Tibial nerve (tissue), 4 donors: ENCODE data around the gene DAD1. TPM values are rescaled to one million over a fixed set of nuclear protein-coding genes. Genes with fewer than 3 reads are reported as not detected.
A peak's percentile ranks its signal among the peaks of the same experiment; 100 is the strongest.

Experiments used
- DNase-seq, 2 donors: peaks; one replicate each; pipeline ENCODE4 v3.0.0-alpha.2; 2019; ENCODE audit warnings: low spot score in 2 of 2
- H3K27ac ChIP-seq, 4 donors: fragments of 200-600 bp; sonication (generic) in 3 of 4; one replicate each; pipeline ENCODE4 v1.5.1; 2017 to 2019; ENCODE audit warnings: mild to moderate bottlenecking in 1 of 4
- H3K27me3 ChIP-seq, 2 donors: fragments of 200-600 bp; sonication (generic) in 1 of 2; one replicate each; pipeline versions ENCODE4 v1.5.1 to v1.6.0; 2017 to 2019
- H3K36me3 ChIP-seq, 3 donors: fragments of 200-600 bp; sonication (generic); one replicate each; pipeline ENCODE4 v1.5.1; 2018 to 2019
- H3K4me1 ChIP-seq, 4 donors: fragments of 200-600 bp; sonication (generic) in 3 of 4; one replicate each; pipeline ENCODE4 v1.5.1; 2017 to 2019
- H3K4me3 ChIP-seq, 4 donors: fragments of 200-600 bp; sonication (generic) in 3 of 4; one replicate each; pipeline ENCODE4 v1.5.1; 2017 to 2019; ENCODE audit warnings: mild to moderate bottlenecking in 1 of 4, moderate library complexity in 1 of 4
- H3K9me3 ChIP-seq, 4 donors: fragments of 200-600 bp; sonication (generic) in 3 of 4; one replicate each; pipeline ENCODE4 v1.5.1; 2017 to 2019
- EP300 ChIP-seq, 2 donors: sonication (generic); formaldehyde crosslinking; IDR thresholded peaks; one replicate each; pipeline ENCODE4 v1.6.1; 2017; ENCODE audit warnings: antibody characterized with exemption in 2 of 2, mild to moderate bottlenecking in 1 of 2
- POLR2A ChIP-seq, 2 donors: fragments of 450-650 bp; IDR thresholded peaks; one replicate each; pipeline ENCODE4 v1.6.1; 2017; ENCODE audit warnings: antibody characterized with exemption in 2 of 2, mild to moderate bottlenecking in 2 of 2, moderate library complexity in 2 of 2
- WGBS, 2 donors: methylation state at CpG; one replicate each; pipeline ENCODE4 v1.1.5; 2018; 5-methylcytosine and 5-hydroxymethylcytosine counted together
- total RNA-seq, 4 donors: library from RNA; depleted of rRNA; stranded (reverse); fragments of >200 nt; gene quantifications; one replicate each; pipeline ENCODE4 v1.1.0, GENCODE V29; 2016
- TF ChIP-seq, protein P1 (sequence below), 5 experiments: fragments of 200-600 bp in 3 of 5; fragments of 450-650 bp in 2 of 5; sonication (generic) in 3 of 5; IDR thresholded peaks; one replicate each; pipeline ENCODE4 v1.5.1; 2016 to 2019; ENCODE audit warnings: antibody characterized with exemption in 5 of 5, mild to moderate bottlenecking in 3 of 5, moderate library complexity in 2 of 5

The DAD1 gene
- total RNA-seq, 4 donors from 2014 or later, result 128 to 254 (median 198) TPM

DNA sequence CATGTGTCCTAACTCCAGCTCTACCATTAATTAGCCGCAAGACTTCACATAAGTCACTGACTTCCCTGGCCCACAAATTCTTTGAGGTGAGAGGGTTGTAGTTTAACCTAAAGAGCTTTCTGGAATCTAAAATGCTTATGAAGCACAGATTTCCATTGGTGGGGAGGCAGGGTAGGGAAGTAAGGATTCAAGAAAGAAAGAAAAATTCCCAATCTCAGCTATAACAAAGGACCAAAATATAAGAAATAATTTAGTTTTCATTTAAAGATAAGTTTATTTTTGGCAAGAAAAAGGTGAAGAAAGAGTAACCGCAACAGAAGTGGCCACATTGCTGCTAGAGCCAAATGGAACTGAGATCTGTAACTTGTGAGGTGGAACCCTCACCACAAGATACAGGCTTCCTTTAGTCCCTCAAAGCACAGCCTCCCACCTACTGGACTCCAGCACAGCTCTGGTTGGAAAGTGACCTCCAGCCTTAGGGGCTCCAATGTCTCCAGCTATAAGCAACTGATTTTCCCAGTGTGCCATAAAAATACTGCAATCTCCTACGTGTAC is 23.6 kb downstream of the DAD1 start:
- Histone ChIP-seq H3K4me1 (peaks cover 0 to 53% (median 11%) of the 10 kb centered on the region in 4 donors), H3K27me3 (no peaks in the 10 kb centered on the region), H3K36me3 (peaks cover 0 to 19% (median 3%) of the 10 kb centered on the region in 3 donors), H3K4me3 (no peak overlapping the region), H3K9me3 (no peaks in the 10 kb centered on the region), H3K27ac (peak overlapping the region in 1 of 4 donors; percentile 72)
- DNase-seq, result no peak
- TF ChIP-seq, protein P1, sequence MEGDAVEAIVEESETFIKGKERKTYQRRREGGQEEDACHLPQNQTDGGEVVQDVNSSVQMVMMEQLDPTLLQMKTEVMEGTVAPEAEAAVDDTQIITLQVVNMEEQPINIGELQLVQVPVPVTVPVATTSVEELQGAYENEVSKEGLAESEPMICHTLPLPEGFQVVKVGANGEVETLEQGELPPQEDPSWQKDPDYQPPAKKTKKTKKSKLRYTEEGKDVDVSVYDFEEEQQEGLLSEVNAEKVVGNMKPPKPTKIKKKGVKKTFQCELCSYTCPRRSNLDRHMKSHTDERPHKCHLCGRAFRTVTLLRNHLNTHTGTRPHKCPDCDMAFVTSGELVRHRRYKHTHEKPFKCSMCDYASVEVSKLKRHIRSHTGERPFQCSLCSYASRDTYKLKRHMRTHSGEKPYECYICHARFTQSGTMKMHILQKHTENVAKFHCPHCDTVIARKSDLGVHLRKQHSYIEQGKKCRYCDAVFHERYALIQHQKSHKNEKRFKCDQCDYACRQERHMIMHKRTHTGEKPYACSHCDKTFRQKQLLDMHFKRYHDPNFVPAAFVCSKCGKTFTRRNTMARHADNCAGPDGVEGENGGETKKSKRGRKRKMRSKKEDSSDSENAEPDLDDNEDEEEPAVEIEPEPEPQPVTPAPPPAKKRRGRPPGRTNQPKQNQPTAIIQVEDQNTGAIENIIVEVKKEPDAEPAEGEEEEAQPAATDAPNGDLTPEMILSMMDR (IDR thresholded peaks at IDR 0.05), result no peak
- TF ChIP-seq EP300 (IDR thresholded peaks at IDR 0.05) (no peak), POLR2A (IDR thresholded peaks at IDR 0.05) (no peak)
- 75 to 86% methylated on average over 3 of the region's 3 CpGs for WGBS, 2 donors

- Histone ChIP-seq H3K36me3 (peaks cover 0 to 19% (median 3%) of the 10 kb centered on the region in 3 donors), H3K27me3 (no peaks in the 10 kb centered on the region), H3K9me3 (no peaks in the 10 kb centered on the region), H3K27ac (peak overlapping the region in 1 of 4 donors; percentile 40), H3K4me3 (no peak overlapping the region), H3K4me1 (peaks cover 0 to 54% (median 9%) of the 10 kb centered on the region in 4 donors)
- DNase-seq, result no peak
- no peak for TF ChIP-seq EP300 (IDR thresholded peaks at IDR 0.05)
- TF ChIP-seq, protein P1 (IDR thresholded peaks at IDR 0.05), result no peak
- TF ChIP-seq POLR2A (IDR thresholded peaks at IDR 0.05), result no peak
- WGBS, 2 donors, result 75 to 83% methylated on average over 1 of the region's 1 CpG
Measured at GRCh38 chr14:22564463-22564862, 24.6 kb downstream of the DAD1 start.

DNA sequence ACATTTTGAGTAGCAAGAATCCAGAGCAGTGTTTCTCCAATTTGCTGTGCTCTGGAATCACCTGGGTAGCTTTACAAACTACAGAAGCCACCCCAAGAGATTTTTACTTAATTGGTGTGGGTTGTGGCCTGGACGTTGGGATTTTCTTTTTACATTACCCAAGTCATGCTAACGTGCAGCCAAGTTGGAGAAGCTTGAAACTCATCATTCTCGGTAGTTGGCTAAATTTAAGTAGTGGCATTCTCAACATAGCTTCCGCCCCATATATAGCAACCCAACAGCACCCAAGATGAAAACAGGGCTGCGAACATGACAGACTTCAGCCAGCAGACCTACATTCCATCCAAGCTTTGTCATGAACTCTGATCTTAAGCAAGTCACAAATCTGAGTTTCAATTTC is 25.0 kb downstream of the DAD1 start:
- H3K4me3 ChIP-seq, result no peak overlapping the region
- no peaks in the 10 kb centered on the region for H3K27me3 ChIP-seq
- peak overlapping the region in 1 of 4 donors; percentile 40 for H3K27ac ChIP-seq
- DNase-seq, result no peak
- H3K4me1 ChIP-seq, result peaks cover 0 to 51% (median 10%) of the 10 kb centered on the region in 4 donors
- no peaks in the 10 kb centered on the region for H3K9me3 ChIP-seq
- WGBS, 2 donors, result 80 to 87% methylated on average over 5 of the region's 5 CpGs
- TF ChIP-seq EP300 (IDR thresholded peaks at IDR 0.05) (no peak), POLR2A (IDR thresholded peaks at IDR 0.05) (no peak)
- TF ChIP-seq, protein P1 (IDR thresholded peaks at IDR 0.05), result no peak
- H3K36me3 ChIP-seq, result peaks cover 0 to 19% (median 3%) of the 10 kb centered on the region in 3 donors

GRCh38 chr14:22561661-22562579 is 27.1 kb downstream of the DAD1 start:
- no peak for TF ChIP-seq POLR2A (IDR thresholded peaks at IDR 0.05)
- WGBS, 2 donors, result 69 to 71% methylated on average over 11 of the region's 11 CpGs

GRCh38 chr14:22561366-22561660 is 27.7 kb downstream of the DAD1 start:
- no peak for DNase-seq
- Histone ChIP-seq H3K9me3 (no peaks in the 10 kb centered on the region), H3K27me3 (no peaks in the 10 kb centered on the region), H3K27ac (peak overlapping the region in 2 of 4 donors; percentile 15 to 63), H3K4me1 (peaks cover 0 to 51% (median 25%) of the 10 kb centered on the region in 4 donors), H3K36me3 (peaks cover 0 to 19% (median 3%) of the 10 kb centered on the region in 3 donors), H3K4me3 (no peak overlapping the region)
- TF ChIP-seq EP300 (IDR thresholded peaks at IDR 0.05) (no peak), POLR2A (IDR thresholded peaks at IDR 0.05) (no peak)
- TF ChIP-seq, protein P1 (IDR thresholded peaks at IDR 0.05), result no peak
- 50 to 52% methylated on average over 3 of the region's 3 CpGs for WGBS, 2 donors

More at GRCh38 chr14:22561661-22562579, 27.1 kb downstream of the DAD1 start:
- H3K27ac ChIP-seq, result peak overlapping the region in 2 of 4 donors; percentile 15 to 63
- H3K4me3 ChIP-seq, result no peak overlapping the region
- peaks cover 0 to 19% (median 3%) of the 10 kb centered on the region in 3 donors for H3K36me3 ChIP-seq
- DNase-seq, result no peak
- peaks cover 0 to 49% (median 20%) of the 10 kb centered on the region in 4 donors for H3K4me1 ChIP-seq
- H3K9me3 ChIP-seq, result no peaks in the 10 kb centered on the region
- H3K27me3 ChIP-seq, result no peaks in the 10 kb centered on the region
